HepG2 (cell line): ENCODE results near the gene ATP11A.

Experiments
- NR0B2 ChIP-seq: sonication (generic); formaldehyde crosslinking; IDR thresholded peaks from 2 replicates; pipeline ENCODE4 v1.4.0; 2020; ENCODE audit warnings: mild to moderate bottlenecking, missing genetic modification reagents
- TRIM22 ChIP-seq: fragments of 450-650 bp; IDR thresholded peaks from 2 replicates; pipeline ENCODE4 v1.6.1; 2017
- TF ChIP-seq, protein P1 (sequence below): sonication (generic); formaldehyde crosslinking; IDR thresholded peaks from 2 replicates; pipeline ENCODE4 v1.5.0; 2020; ENCODE audit warnings: mild to moderate bottlenecking, missing genetic modification reagents, moderate library complexity

DNA sequence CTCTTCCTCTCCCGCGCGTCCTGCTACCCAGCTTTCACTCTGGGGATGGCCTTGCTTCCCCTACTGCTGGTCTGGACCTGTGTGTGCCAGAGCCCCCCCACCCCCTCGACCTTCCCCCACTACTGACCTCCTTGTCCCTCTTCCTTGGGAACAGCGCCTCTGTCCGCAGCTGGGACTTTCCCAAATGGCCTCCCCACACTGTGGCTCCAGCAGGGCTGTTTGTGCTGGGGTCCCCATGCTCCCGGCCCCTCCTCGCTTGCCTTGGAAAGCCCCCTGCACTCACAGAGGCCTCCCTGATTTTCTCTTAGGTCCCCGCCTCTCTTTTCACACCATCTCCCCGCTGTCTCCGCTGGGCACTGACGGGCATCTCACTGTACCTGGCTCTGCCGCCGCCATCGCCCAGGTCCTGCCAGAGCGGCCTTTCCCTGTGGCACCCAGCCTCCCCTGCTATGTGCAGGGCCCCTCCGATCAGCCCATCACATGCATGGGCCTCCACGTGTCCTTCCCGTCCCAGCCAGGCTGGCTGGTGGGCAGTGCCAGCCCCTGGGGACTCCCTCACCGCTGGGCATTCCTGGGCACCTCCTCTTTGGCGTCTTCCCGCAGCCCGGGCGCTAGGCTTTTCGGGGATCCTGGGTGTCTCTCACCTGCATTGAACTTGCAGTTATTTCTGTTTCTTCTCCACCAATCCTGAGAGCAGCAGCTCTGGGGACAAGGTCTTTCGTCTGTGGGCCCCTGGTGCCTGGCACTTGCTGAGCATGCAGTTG lies 118.7 kb downstream of the ATP11A start:
- TF ChIP-seq, protein P1, sequence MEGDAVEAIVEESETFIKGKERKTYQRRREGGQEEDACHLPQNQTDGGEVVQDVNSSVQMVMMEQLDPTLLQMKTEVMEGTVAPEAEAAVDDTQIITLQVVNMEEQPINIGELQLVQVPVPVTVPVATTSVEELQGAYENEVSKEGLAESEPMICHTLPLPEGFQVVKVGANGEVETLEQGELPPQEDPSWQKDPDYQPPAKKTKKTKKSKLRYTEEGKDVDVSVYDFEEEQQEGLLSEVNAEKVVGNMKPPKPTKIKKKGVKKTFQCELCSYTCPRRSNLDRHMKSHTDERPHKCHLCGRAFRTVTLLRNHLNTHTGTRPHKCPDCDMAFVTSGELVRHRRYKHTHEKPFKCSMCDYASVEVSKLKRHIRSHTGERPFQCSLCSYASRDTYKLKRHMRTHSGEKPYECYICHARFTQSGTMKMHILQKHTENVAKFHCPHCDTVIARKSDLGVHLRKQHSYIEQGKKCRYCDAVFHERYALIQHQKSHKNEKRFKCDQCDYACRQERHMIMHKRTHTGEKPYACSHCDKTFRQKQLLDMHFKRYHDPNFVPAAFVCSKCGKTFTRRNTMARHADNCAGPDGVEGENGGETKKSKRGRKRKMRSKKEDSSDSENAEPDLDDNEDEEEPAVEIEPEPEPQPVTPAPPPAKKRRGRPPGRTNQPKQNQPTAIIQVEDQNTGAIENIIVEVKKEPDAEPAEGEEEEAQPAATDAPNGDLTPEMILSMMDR (CRISPR knock-in tag): no peak
- TF ChIP-seq TRIM22 (no peak), NR0B2 (no peak)
